Measurements from ENCODE around the gene N4BP2L2.

N4BP2L2 gene

DNA sequence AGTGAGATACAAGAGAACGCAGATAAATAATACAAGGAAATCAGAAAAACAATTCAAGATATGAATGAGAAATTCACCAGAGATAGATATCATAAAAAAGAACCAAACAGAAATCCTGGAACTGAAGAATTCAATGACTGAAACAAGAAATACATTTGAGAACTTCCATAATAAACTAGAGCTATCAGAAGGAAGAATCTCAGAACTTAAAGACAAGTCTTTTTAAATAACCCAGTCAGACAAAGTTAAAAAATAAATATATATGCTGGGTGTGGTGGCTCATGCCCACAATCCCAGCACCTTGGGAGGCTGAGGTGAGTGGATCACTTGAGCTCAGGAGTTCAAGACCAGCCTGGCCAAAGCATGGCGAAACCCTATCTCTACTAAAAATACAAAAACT lies 82.0 kb downstream of the N4BP2L2 start:
- no peak for DNase-seq

DNA sequence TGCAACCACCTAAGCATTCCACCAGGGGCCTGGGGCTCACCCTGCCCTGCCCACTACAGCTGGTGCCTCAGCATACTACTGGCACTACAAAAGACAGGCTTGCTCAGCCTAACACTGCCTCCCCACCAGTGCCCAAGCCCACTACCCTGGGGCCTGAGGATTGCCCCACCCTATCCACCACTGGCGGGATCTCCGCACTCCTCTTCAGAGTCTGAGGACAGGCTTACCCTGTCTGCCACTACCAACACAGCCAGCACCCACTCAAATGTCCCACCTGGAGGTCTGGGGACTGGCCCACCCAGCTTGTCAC lies 83.0 kb downstream of the N4BP2L2 start:
- no peak for DNase-seq

DNA sequence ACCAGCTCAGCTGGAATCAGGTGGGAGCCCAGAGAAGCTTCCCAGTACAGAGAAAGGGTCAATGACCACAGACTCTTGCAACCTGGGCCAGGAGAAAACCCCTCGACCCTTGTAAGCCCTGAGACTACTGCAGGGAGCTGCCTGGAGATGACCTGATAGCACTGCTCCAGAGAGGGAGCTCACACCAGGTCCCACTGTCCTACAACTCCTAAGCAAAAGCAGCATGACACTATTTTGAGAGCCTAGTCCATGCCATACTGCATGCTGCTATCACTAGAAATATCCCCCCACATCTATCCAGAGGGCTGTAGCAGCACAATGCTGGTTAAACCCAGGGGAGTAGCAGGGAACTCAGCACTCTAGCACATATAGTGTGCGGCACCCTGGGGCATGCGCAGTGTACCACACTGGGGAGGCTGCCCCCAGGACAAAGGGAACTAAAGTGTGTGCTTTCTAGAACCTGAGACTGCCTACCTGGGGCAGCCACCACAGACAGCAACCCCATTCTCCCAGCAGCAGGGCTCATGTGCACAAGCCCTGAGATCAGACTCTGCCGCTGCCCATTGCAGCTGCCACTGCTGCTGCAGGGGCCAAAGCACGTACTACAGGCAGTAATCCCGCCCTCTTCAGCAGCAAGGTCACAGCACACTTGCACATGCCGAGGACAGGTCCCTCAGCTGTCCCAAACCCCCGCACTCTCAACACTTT lies 83.6 kb downstream of the N4BP2L2 start:
- DNase-seq, result no peak

DNA sequence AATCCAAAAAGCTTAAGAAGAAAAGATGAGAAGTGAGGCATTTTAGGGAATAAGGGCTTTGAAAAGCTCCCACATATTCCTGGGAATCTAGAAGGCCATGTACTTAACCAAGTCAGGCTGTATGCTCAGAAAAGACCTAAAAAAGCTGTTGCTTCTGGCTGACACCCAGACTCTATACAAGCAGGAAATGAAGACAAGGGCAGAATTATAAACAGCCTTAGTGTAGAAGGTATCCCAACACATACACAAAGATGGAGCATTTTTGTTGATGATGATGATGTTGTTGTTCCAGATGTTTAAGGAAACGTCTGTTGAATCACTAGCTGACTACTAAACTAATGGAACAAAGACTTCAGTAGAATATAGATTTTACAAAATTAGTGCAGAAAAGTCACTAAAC lies 84.6 kb downstream of the N4BP2L2 start:
- DNase-seq, result peak; percentile 2

DNA sequence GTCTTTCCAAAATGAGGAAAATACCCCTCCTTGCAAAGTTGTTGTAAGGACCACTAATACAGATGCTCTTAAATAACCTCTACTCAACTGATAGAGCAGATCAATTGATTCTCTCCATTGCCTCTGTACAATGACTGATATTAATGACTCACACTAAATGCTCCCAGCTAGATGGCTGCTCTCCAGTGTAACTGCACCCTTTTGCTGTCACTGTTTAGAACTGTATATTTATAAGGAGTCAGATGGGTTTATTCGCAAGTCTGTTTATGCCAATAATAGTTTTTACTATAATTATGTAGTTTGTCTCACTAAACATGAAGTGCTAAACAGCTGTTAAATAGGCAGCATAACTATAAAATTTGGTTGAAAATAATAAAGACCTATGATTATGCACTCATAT lies 89.6 kb downstream of the N4BP2L2 start:
- DNase-seq, result no peak

DNA sequence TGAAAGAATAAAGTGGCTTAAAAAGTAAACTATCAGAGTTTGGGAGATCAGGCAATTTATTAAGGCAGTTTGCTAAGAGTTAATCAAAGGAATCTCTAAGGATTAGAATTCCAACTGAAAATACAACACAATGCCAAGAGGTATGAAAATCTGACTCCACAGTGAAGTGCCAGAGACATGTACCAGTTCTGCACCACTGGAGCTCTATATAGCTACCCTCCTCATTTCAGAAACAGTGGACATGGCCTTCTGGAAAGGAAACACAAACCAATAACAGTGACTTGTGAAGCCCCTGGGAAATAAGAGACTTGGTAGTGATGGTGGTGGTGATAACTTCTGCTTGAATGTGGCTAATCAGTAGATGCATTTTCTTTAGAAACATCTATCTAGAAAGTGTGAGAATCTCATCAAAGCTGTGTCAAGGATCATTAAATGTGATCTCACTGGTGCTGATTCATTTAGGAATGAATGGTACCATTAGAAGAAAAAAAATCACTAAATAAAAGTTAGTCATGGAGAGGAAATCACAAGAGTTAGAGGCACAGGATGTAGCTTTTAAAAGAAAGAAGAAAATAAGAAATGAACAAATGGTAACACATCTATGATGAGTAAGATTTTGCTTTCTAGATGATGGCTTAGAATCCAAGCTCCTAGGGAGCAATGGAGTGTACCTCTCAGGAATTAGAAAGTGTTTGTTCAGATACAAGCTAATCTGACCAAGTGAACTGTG lies 90.5 kb downstream of the N4BP2L2 start:
- no peak for DNase-seq

DNA sequence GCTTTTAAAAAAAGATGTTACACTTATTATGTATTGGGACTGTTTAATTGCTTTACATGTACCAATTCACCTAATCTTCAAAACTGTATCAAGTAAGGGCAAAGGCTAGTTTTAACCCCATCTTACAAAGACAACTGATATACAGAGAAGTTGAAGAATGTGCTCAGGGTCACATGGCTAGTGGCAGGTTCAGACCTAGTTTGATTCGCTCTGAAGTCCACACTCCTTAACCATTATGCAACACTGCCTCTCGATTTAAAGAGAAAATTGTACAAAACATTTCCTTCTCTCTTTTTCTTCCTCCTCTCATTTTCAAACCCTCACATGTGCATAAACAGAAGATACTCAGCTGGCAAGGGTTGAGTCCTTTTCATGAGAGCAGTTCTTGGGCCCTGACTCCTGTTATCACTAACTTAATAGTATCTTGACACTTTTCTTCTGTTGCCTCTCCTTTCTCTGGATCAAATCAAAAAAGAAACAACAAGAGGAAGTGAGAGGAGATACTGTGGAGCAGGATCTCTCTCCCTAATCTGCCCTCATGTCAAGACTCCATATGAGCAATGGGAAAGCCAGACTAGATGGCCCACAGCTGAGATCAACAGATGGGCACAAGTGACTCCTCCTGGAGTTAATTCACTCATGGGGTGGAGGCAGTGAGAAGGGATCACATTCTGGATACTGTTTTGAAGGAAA lies 91.7 kb downstream of the N4BP2L2 start:
- no peak for DNase-seq

DNA sequence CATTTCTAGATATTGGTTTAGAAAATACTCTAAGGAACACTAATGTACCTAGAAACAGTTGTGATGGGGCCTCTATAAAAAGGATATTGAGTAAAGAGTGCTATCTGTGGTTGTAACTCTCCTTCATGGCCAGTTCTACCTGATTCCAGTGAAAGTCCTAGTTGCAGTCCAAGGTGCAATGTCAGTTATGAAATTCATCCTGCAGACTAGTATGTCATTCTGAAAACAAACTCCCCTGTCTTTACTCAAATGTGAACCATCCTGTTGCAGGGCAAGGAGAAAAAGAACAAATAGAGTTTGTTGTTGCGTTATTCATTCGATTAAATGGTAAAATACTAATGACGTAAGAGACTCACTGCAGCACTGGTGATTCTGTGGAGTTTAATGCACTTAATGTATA lies 92.4 kb downstream of the N4BP2L2 start:
- DNase-seq, result no peak

DNA sequence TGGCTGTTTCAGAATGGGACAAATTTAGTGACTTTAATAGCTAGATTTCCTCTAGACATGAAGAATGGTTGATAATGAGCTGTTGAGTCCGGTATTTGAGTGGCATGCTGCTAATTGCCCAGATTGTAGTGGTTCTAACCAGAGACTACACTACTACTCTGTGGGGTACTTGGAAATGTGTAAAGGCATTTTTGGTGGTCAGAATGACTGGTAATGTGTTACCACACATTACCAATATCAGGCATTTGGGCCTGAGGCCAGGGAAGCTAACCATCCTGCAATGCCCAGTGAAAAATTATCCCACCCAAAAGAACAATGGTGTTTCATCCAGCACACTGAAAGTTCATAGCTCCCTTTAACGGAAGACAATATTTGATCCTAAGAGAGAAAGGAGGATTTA lies 93.1 kb downstream of the N4BP2L2 start:
- no peak for DNase-seq

DNA sequence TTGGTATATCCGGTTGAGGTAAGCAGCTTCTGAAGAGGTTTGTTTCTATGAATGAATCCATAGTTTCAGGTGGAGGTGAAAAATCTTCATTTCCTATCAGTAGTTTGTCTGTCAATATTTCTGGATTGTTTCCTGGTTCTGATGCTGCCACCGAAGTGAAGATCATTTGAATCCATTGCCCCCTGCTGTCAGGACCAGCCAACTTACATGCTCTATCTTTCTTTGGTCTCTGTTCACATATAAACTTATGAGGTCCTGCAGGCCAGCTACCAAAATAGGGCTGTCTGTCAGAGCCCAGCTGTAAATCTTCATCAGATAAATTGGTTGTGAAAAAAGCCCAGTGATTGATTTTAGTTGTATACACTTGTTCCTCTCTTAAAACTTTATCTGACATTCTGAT lies 95.5 kb downstream of the N4BP2L2 start:
- DNase-seq, result peak; percentile 24

DNA sequence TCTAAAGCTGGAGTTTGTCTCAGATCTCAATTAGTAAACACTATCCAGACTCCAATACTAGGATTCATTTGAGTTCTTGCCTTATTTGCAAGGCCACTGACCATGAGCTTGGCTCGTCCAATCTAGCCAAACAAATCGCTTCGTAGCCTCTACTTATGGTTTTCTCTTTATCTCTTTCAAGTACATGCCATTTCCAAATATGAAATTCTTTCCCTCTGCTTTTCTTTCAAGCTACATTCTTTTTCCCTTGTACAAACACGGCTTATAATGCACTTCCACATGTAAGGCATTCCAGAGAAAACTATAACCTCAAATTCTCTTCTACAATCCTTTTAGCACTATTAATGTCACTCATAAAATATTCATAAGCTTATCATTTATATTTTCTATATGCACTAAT lies 99.7 kb downstream of the N4BP2L2 start:
- DNase-seq, result no peak

DNA sequence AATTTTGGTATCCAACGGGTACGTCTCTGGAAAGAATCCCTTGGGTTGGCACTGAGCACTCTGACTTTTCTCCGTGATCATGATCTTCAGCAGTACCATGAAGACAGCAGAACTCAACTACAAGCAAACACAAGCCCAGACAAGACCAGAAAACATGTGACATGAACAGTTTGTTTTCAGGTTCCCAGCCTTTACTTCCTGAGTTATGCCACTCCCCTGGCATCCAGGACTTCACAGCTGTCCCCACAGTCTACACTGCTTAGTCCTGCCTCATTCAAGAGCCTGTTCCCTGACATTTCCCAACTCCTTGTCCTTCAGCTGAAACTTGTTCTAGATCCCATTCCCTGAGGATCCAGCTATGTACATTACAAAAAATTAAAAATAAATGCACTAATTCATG lies 105.7 kb downstream of the N4BP2L2 start:
- DNase-seq, result no peak

DNA sequence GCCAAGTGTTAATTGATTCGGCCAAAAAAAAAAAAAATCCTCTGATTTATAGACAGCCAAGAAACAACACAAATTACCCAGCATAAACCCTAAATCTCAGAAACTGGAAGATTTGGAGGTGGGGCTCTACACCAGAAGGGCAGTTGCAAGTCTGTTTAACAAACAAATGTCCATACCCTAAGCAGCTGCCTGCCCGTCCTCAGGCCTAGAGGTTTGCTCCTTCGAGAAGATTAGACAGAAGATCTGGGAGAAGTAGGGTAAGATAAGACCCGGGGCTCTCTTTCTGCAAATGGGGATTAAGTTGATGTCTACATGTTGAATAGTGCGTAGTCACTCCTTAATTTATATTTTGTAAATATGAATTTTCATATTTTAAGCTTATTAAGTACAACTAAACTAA lies 107.2 kb downstream of the N4BP2L2 start:
- no peak for DNase-seq

DNA sequence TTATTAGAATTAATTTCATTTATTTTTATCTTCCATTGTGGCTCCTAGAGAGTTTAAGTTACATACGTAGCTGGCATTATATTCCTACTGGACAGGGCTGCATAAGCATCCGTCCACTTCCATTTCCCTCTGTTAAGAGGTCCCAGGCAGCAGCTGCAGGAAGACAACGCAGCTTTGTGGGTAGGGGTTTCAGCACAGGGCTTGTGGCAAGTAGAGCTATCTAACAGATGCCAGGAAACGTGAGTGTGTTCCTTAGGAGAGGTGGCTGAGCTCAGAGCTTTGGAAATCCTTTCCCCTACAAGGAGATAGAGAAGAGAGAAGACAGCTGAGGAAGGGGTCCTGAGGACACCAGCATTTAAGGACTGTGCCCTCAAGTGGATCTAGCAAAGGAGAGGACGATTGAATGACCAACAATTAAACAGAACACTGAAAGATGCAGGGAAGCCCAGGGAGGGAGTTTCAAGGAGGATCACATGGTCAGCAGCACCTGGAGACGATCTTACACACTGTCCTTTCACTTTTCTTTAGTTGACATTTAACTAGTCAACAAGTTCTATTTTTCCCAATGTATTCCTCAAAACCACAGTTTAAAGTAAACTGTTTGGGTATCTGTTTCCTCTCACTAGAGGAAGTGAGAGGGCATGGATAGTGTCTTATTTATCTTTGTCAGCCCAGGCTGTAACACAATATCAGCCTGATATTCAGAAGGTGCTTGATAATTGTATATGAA lies 108.4 kb downstream of the N4BP2L2 start:
- no peak for DNase-seq

DNA sequence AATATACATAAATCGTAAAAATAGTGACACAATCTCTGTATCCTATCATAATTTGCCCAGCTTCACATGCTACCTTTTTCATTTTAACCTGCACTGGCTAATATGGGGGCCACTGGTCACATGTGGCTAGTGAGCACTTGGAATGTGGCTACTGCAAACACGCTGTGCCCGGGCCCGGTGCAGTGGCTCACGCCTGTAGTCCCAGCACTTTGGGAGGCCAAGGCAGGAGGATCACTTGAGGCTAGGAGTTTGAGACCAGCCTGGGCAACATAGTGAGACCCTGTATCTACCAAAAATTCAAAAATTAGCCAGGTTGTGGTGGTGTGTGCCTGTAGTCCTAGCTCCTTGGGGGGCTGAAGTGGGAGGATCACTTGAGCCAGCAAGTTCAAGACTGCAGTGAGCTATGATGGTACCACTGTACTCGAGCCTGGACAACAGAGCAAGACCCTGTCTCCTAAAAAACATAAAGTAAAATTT lies 109.1 kb downstream of the N4BP2L2 start:
- DNase-seq, result no peak

DNA sequence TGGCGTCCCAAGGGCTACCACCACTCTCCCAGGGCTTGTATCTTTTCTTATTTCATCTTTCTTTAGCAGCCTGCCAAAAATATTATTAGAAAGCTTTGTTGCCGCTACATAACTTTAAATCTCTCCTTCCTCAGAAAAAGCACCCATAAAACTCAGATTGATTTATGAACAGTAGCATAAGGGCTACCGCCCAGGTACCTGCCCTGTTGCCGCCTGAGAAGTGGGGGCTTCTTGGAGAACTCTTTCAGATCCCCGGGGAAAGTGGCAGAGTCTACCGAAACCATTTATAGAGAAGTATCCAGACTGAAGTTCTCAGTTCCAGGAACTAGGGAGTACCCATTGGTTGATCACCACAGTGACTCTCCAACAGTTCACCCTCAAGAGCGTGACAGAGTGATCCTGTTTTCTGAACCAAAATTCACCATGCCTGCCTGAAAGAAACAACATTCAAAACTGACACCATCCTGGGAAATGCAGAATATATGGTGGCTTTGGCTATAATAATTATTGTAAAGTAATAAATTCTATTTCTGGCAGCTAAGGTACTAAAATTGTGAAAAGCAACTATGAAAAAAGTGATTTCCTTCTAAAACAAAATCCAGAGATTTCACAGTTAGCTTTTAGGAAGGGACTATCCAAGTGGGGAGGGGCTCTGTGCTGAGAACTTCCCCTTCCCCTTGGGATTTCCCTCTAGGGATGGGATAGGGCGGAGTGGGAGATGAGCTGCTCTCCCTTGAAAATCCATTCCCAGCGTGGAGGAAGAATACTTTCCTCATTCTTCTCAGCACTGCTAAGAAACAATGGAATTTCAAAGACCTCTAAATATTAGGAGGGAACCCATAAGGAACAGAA lies 109.8 kb downstream of the N4BP2L2 start:
- DNase-seq, result no peak

DNA sequence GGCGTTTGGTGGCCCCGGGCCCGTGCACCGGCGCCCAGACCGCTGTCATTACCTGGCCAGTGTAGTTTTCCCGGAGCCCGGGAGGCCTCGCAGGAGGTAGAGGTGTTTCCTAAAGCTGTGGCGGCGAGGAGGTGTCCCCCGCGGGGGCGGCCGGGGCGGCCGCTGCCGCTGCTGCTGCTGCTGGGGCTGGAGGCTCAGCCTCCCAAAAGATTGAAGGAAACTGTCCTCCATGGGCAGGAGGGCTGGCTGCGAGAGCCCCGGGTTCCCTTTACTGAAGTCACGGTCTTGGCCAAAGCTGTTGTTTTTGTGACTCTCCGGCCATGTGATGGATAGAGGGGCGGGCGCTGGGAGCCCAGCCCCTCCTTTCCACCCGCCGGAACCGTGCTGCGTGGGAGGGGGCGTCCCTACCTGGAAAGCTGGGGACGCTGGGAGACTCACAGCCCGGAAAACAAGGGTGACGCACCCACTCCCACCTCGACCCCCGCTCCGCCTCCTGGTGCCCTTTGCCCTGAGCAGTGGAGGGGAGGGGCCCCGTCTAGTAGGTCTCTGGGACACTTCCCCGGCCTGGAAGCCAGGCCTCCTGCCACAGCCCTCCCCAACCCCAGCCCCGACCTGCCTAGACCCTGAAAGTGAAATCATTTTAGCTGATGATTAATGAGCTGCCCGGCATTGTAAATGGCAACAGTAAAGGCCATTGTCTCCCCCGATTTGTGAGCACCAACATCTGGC lies 110.6 kb downstream of the N4BP2L2 start, which contains the start of gene N4BP2L1:
TSS of gene N4BP2L1 (minus strand) at position 279 of the 729 bp plus-strand sequence. CDS start at position 231, 48 bp downstream.
- no peak for DNase-seq

DNA sequence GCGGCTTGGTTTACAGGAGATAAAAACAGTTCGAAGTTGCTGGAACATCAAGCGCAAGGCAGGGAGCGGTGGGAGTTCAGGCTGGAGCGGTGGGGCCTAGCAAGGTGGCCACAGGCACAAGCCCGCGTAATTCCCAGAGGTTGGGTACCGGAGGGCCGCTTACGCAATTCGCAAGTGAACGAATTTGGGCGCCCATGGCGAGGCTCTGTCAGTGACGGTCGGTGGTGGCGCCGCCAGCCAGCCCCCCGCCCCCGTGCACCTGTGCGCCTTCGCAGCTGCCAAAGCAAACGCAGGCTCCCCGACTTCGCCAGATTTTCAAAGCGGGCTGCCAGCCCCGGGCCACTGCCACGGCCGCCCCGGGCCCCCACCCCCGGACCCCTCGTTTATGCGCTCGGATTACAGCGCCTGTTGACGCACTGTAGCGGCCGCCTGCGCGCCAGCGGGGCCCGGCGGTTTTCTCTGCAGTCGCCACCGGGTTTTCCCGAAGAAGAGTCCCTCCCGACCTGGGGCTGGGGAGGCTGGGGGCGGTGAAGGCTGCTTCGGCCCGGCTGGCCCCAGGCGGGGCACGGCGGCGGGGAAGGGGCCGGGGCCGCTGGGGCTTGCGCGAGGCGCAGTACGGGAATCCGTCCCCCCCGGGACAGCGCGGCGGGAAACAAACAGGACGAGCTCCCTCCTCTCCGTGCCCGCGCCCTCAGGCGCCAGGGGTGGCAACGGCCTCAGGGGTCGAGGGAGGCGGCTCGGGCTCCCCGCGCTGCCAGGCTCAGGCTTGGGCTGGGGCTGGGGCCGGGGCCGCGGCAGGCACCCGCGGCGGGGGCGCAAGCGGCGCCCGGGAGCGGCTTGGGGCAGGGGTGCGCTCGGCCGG lies 111.4 kb downstream of the N4BP2L2 start:
- DNase-seq, result no peak

DNA sequence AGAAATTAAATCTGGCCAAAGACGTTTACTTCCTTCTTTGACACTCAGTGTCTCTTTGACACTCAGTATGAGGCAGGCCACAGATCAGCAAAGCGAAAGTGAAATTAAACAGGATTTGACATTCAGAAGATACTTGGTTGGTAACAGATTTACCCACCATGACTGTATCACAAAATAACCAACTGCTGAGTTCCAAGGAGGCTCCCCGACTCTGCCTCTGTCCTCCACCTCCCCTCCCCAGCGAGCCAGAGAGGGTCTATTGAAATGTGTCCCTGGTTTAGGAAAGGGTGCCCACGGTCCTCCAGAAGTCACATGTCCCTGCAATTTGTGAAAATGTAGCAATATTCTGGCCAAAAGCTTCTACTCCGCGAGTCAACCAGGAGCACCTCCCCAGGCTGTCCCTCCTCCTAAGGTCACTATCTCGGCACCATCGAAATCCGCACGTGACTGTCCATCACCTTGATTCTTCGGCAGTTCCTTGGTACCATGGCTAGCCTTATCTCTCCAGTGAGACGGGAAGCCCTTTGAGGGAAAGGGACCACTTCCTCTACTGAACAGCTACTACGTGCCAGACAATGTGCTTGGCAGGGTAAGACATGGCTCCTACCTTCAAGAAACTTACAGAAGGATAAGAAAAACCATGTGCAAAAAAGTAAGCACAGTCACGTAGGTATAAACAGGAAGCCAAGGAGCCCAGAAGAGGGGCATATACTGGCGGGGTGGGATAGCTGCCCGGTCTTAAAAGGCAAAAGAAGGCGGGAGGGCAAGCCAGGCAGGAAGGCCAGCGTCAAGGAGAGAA lies 112.2 kb downstream of the N4BP2L2 start:
- DNase-seq, result no peak

DNA sequence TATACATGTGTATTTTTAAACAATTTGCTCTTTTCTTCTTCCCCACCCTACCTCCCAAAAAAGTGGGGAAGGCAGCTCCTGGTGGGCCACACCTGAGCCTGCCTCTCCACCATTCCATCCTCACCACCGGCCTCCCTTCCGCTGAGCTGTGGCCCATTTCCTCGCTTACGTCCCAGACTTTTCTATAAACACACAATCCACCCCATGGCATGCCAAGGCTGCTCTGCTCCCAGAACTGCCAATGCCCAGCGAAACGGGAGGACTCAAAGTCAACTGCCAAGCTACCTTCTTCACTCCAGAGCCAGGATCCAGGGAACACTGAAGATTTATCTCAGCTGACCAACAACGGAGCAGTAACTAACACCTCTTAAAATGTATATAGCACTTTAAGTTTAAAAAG lies 113.4 kb downstream of the N4BP2L2 start:
- no peak for DNase-seq

All from HCEC 1CT (cell line).